Measurements from ENCODE around the gene XPO1. TPM values are rescaled to one million over a fixed set of nuclear protein-coding genes. Genes with fewer than 3 reads are reported as not detected.
"Not testable (repeated sequence)": the region's sequence is repeated elsewhere in the genome, so short reads cannot be mapped to it uniquely, and the experiment has no call there.

Gene XPO1
- total RNA-seq, 2 donors from 2014 or later = 158 to 220 TPM

- no peak for DNase-seq (ENCODE audit: low spot score)
- H3K27ac Mint-ChIP-seq = no peak overlapping the region
These were observed 11.4 kb upstream of the XPO1 start for GRCh38 chr2:61549546-61549945.

GRCh38 chr2:61543062-61543461 lies 4.9 kb upstream of the XPO1 start:
- H3K4me1 Mint-ChIP-seq (ENCODE audit: low read depth in 2 of 2) = peaks cover 6 to 9% of the 10 kb centered on the region in 2 donors
- H3K36me3 Mint-ChIP-seq = no peaks in the 10 kb centered on the region
- DNase-seq (ENCODE audit: low spot score) (no peak), ATAC-seq (no peak)
- H3K4me3 Mint-ChIP-seq = no peak overlapping the region
- H3K27me3 Mint-ChIP-seq = no peaks in the 10 kb centered on the region
- H3K27ac Mint-ChIP-seq = no peak overlapping the region
- H3K9me3 Mint-ChIP-seq = no peaks in the 10 kb centered on the region

More at GRCh38 chr2:61549546-61549945, 11.4 kb upstream of the XPO1 start:
- no peak overlapping the region for H3K4me3 Mint-ChIP-seq
- H3K4me1 Mint-ChIP-seq (ENCODE audit: low read depth in 2 of 2) = no peaks in the 10 kb centered on the region
- H3K36me3 Mint-ChIP-seq = no peaks in the 10 kb centered on the region
- no peaks in the 10 kb centered on the region for H3K9me3 Mint-ChIP-seq
- ATAC-seq = no peak
- no peaks in the 10 kb centered on the region for H3K27me3 Mint-ChIP-seq

GRCh38 chr2:61540167-61540566 lies 2.0 kb upstream of the XPO1 start:
- DNase-seq (ENCODE audit: low spot score); H3K9me3 Mint-ChIP-seq; H3K4me3 Mint-ChIP-seq; ATAC-seq; H3K27me3 Mint-ChIP-seq: not testable (repeated sequence)
- peaks cover 10% of the 10 kb centered on the region for H3K36me3 Mint-ChIP-seq
- H3K27ac Mint-ChIP-seq = peak overlapping the region in 1 of 2 donors; percentile 91
- peaks cover 22 to 24% of the 10 kb centered on the region in 2 donors for H3K4me1 Mint-ChIP-seq (ENCODE audit: low read depth in 2 of 2)

- Mint-ChIP-seq H3K27ac (peak overlapping the region; percentile 90 to 91), H3K36me3 (peaks cover 10% of the 10 kb centered on the region), H3K9me3 (no peaks in the 10 kb centered on the region), H3K4me3 (peak overlapping the region; percentile 95), H3K27me3 (no peaks in the 10 kb centered on the region), H3K4me1 (ENCODE audit: low read depth in 2 of 2) (peaks cover 29 to 34% of the 10 kb centered on the region in 2 donors)
- no peak for ATAC-seq
- DNase-seq (ENCODE audit: low spot score) = no peak
These were observed 864 bp upstream of the XPO1 start for GRCh38 chr2:61538920-61539520.

GRCh38 chr2:61537950-61538199 lies 281 bp downstream of the XPO1 start:
- Mint-ChIP-seq H3K27me3 (no peaks in the 10 kb centered on the region), H3K27ac (peak overlapping the region; percentile 90 to 91), H3K4me1 (ENCODE audit: low read depth in 2 of 2) (peaks cover 29 to 34% of the 10 kb centered on the region in 2 donors), H3K9me3 (no peaks in the 10 kb centered on the region), H3K36me3 (peaks cover 10% of the 10 kb centered on the region), H3K4me3 (peak overlapping the region; percentile 95)
- DNase-seq (ENCODE audit: low spot score) = no peak
- ATAC-seq = no peak

GRCh38 chr2:61537277-61537949 lies 743 bp downstream of the XPO1 start:
- no peak for ATAC-seq
- Mint-ChIP-seq H3K9me3 (no peaks in the 10 kb centered on the region), H3K4me1 (ENCODE audit: low read depth in 2 of 2) (peaks cover 29 to 34% of the 10 kb centered on the region in 2 donors), H3K27me3 (no peaks in the 10 kb centered on the region), H3K27ac (peak overlapping the region; percentile 90 to 91), H3K36me3 (peaks cover 10% of the 10 kb centered on the region), H3K4me3 (peak overlapping the region; percentile 95)
- peak; percentile 64 for DNase-seq (ENCODE audit: low spot score)

GRCh38 chr2:61536572-61537276 lies 1.4 kb downstream of the XPO1 start:
- ATAC-seq (peak; percentile 67 to 73), DNase-seq (ENCODE audit: low spot score) (peak; percentile 89)
- Mint-ChIP-seq H3K36me3 (peaks cover 11% of the 10 kb centered on the region), H3K4me3 (peak overlapping the region; percentile 95), H3K27me3 (no peaks in the 10 kb centered on the region), H3K27ac (peak overlapping the region; percentile 90 to 91), H3K4me1 (ENCODE audit: low read depth in 2 of 2) (peaks cover 29 to 34% of the 10 kb centered on the region in 2 donors), H3K9me3 (no peaks in the 10 kb centered on the region)

GRCh38 chr2:61536180-61536571 lies 2.0 kb downstream of the XPO1 start:
- H3K27ac Mint-ChIP-seq = peak overlapping the region; percentile 90 to 91
- DNase-seq (ENCODE audit: low spot score) (no peak), ATAC-seq (no peak)
- H3K27me3 Mint-ChIP-seq = no peaks in the 10 kb centered on the region
- peaks cover 14% of the 10 kb centered on the region for H3K36me3 Mint-ChIP-seq
- no peaks in the 10 kb centered on the region for H3K9me3 Mint-ChIP-seq
- H3K4me1 Mint-ChIP-seq (ENCODE audit: low read depth in 2 of 2) = peaks cover 32 to 40% of the 10 kb centered on the region in 2 donors
- peak overlapping the region; percentile 95 for H3K4me3 Mint-ChIP-seq

GRCh38 chr2:61535449-61535848 lies 2.7 kb downstream of the XPO1 start:
- no peaks in the 10 kb centered on the region for H3K9me3 Mint-ChIP-seq
- ATAC-seq = no peak
- peaks cover 14% of the 10 kb centered on the region for H3K36me3 Mint-ChIP-seq
- H3K27me3 Mint-ChIP-seq = no peaks in the 10 kb centered on the region
- peak overlapping the region; percentile 95 for H3K4me3 Mint-ChIP-seq
- peak overlapping the region; percentile 90 to 91 for H3K27ac Mint-ChIP-seq
- no peak for DNase-seq (ENCODE audit: low spot score)
- H3K4me1 Mint-ChIP-seq (ENCODE audit: low read depth in 2 of 2) = peaks cover 35 to 47% of the 10 kb centered on the region in 2 donors

GRCh38 chr2:61534926-61535325 lies 3.2 kb downstream of the XPO1 start:
- no peak for ATAC-seq
- peak overlapping the region; percentile 90 to 91 for H3K27ac Mint-ChIP-seq

GRCh38 chr2:61530749-61531148 lies 7.4 kb downstream of the XPO1 start:
- Mint-ChIP-seq H3K27ac (peak overlapping the region in 1 of 2 donors; percentile 25), H3K4me3 (no peak overlapping the region), H3K27me3 (no peaks in the 10 kb centered on the region), H3K36me3 (peaks cover 4% of the 10 kb centered on the region), H3K9me3 (no peaks in the 10 kb centered on the region), H3K4me1 (ENCODE audit: low read depth in 2 of 2) (peaks cover 25 to 36% of the 10 kb centered on the region in 2 donors)
- DNase-seq (ENCODE audit: low spot score) (no peak), ATAC-seq (no peak)

More at GRCh38 chr2:61534926-61535325, 3.2 kb downstream of the XPO1 start:
- DNase-seq (ENCODE audit: low spot score) = no peak
- Mint-ChIP-seq H3K4me1 (ENCODE audit: low read depth in 2 of 2) (peaks cover 39 to 52% of the 10 kb centered on the region in 2 donors), H3K4me3 (peak overlapping the region; percentile 95), H3K36me3 (peaks cover 14% of the 10 kb centered on the region), H3K27me3 (no peaks in the 10 kb centered on the region), H3K9me3 (no peaks in the 10 kb centered on the region)

GRCh38 chr2:61529944-61530735 lies 8.0 kb downstream of the XPO1 start:
- H3K4me1 Mint-ChIP-seq (ENCODE audit: low read depth in 2 of 2) = peaks cover 20 to 30% of the 10 kb centered on the region in 2 donors
- H3K4me3 Mint-ChIP-seq = no peak overlapping the region
- DNase-seq (ENCODE audit: low spot score) = no peak
- no peaks in the 10 kb centered on the region for H3K27me3 Mint-ChIP-seq
- H3K9me3 Mint-ChIP-seq = no peaks in the 10 kb centered on the region
- ATAC-seq = no peak
- H3K36me3 Mint-ChIP-seq = peaks cover 4% of the 10 kb centered on the region
- peak overlapping the region in 1 of 2 donors; percentile 25 for H3K27ac Mint-ChIP-seq

GRCh38 chr2:61520261-61520660 lies 17.9 kb downstream of the XPO1 start:
- Mint-ChIP-seq H3K9me3 (no peaks in the 10 kb centered on the region), H3K36me3 (peaks cover 14% of the 10 kb centered on the region), H3K27ac (peak overlapping the region in 1 of 2 donors; percentile 50), H3K27me3 (no peaks in the 10 kb centered on the region), H3K4me3 (no peak overlapping the region), H3K4me1 (ENCODE audit: low read depth in 2 of 2) (peaks cover 3 to 9% of the 10 kb centered on the region in 2 donors)
- no peak for ATAC-seq
- no peak for DNase-seq (ENCODE audit: low spot score)

Measured in natural killer cell treated with Interleukin-12 subunit alpha and Interleukin-12 subunit beta and Interleukin-15 and Interleukin-18, amount 100 ng/mL, for 72 hours (primary cell).